ENCODE results near the gene IFT80. TPM values are rescaled to one million over a fixed set of nuclear protein-coding genes. Genes with fewer than 3 reads are reported as not detected.
"Not testable (repeated sequence)": the region's sequence is repeated elsewhere in the genome, so short reads cannot be mapped to it uniquely, and the experiment has no call there.

The IFT80 gene
- total RNA-seq, 1 donor from 2014 or later: 35.2 TPM

DNA sequence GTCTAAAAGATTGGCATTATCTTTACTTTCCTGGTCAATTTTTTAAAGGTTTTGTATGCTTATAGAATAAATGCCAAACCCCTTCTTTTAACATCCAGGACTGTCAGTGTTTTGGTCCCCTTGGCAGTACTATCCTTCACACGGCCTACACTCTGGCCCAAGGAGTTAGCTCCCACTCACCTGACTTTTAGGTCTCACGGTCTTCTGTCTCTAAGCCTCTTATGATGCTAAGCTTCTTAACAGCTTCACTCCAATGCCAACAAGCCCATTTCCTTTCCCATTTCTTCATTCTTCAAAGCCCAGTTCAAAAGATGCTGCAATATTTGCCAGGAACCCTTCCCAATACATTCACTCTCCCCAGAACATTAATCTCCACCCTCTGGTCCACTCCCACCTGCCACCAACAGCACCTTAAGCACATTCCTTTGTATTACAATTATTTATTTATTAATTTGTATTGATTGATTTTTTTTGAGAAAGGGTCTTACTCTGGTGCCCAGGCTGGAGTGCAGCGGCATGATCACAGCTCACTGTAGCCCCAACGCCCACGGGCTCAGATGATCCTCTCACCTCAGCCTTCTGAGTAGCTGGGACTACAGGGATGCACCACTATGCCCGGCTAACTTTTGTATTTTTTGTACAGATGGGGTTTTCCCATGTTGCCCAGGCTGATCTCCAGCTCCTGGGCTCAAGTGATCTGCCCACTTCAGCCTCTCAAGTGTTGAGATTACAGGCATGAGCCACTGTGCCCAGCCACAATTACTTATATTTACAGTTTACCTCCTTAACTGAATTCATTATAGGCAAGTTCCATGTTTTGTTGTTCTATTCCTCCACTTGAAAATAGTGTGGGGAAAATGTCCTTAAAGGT lies 27.8 kb downstream of the IFT80 start:
- peaks cover 25% of the 10 kb centered on the region for H3K36me3 Mint-ChIP-seq
- TF ChIP-seq, protein P1, sequence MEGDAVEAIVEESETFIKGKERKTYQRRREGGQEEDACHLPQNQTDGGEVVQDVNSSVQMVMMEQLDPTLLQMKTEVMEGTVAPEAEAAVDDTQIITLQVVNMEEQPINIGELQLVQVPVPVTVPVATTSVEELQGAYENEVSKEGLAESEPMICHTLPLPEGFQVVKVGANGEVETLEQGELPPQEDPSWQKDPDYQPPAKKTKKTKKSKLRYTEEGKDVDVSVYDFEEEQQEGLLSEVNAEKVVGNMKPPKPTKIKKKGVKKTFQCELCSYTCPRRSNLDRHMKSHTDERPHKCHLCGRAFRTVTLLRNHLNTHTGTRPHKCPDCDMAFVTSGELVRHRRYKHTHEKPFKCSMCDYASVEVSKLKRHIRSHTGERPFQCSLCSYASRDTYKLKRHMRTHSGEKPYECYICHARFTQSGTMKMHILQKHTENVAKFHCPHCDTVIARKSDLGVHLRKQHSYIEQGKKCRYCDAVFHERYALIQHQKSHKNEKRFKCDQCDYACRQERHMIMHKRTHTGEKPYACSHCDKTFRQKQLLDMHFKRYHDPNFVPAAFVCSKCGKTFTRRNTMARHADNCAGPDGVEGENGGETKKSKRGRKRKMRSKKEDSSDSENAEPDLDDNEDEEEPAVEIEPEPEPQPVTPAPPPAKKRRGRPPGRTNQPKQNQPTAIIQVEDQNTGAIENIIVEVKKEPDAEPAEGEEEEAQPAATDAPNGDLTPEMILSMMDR (IDR thresholded peaks at IDR 0.05; ENCODE audit: unreplicated experiment): no peak
- no peak for DNase-seq (ENCODE audit: low spot score in 2 of 2, unreplicated experiment in 2 of 2)
- no peak overlapping the region for H3K4me3 Mint-ChIP-seq
- no peak overlapping the region for H3K27ac Mint-ChIP-seq
- H3K4me1 Mint-ChIP-seq: peaks cover 4% of the 10 kb centered on the region
- no peaks in the 10 kb centered on the region for H3K27me3 Mint-ChIP-seq (ENCODE audit: low read depth)
- H3K9me3 Mint-ChIP-seq: no peaks in the 10 kb centered on the region

DNA sequence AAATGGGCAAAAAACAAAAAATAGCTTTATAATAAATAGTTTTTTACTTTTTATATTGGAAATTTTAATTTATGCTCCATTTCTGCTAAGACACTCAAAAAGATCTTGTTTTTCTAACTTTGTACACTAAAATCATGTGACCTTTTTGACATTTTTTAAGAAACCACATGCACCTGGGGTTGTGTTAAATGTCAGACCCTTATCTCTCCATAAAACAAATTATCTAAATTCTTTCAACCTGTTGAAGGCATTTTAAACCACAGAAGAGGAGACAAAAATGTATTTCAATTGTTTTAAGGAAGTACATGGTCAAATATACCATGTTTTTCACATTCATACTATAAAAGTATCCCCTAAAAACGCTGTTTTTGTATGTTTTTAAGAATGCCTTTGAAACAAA lies 29.2 kb downstream of the IFT80 start:
- DNase-seq (ENCODE audit: low spot score in 2 of 2, unreplicated experiment in 2 of 2): no peak
- peaks cover 4% of the 10 kb centered on the region for H3K4me1 Mint-ChIP-seq
- TF ChIP-seq, protein P1 (IDR thresholded peaks at IDR 0.05; ENCODE audit: unreplicated experiment): no peak
- H3K27ac Mint-ChIP-seq: no peak overlapping the region
- H3K9me3 Mint-ChIP-seq: no peaks in the 10 kb centered on the region
- no peaks in the 10 kb centered on the region for H3K27me3 Mint-ChIP-seq (ENCODE audit: low read depth)
- peaks cover 31% of the 10 kb centered on the region for H3K36me3 Mint-ChIP-seq
- no peak overlapping the region for H3K4me3 Mint-ChIP-seq

DNA sequence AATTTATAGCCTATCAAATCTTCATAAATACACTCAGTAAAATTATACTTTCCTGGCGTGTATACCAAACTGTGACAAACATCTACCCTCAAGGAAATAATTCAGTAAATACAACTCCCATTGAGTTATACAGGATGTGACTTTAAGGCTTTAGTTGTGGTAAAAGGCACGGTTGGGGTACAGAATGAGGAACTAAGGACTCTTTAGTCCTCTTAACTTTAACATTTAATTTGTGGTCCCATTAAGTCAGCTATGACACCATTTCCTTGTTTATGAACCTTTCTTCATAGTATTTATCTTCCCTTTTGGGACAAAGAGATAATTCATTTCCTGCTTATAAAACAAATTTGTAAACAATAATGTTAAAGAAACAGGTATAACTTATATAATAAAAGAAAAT lies 30.2 kb downstream of the IFT80 start:
- Mint-ChIP-seq H3K27ac (no peak overlapping the region), H3K36me3 (peaks cover 30% of the 10 kb centered on the region), H3K4me1 (peaks cover 4% of the 10 kb centered on the region), H3K4me3 (no peak overlapping the region), H3K27me3 (ENCODE audit: low read depth) (no peaks in the 10 kb centered on the region), H3K9me3 (no peaks in the 10 kb centered on the region)
- DNase-seq (ENCODE audit: low spot score in 2 of 2, unreplicated experiment in 2 of 2): no peak
- TF ChIP-seq, protein P1 (IDR thresholded peaks at IDR 0.05; ENCODE audit: unreplicated experiment): no peak

DNA sequence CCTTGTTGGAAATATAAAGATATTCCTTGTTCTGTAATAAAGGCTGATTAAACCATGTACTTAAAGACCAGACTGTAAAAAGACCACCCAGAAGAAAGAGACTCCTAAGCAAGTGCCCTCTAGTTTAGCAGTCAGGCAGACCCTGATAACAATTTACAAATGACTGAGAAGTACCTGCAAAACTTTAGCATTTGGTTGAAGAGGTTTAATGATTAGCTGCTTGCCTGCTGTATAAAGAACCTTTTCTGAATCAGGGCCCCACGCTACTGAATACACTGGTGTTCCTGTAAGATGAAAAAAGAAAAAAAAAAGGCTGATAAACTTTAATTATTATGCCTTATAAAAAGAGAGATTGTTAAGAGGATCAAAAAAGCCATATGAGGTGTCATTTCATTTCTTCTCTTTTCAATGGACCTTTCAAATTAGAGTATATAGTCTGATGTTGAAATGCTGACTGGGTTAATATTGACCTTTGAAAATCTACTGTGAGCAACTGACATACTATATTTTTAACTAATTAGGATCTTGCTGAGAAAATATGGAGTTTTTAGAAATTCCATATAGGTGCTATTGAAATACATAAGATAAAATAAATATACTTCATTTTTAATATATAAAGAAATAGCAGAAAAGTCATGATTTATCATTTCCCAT lies 33.0 kb downstream of the IFT80 start:
- H3K4me3 Mint-ChIP-seq: no peak overlapping the region

DNA sequence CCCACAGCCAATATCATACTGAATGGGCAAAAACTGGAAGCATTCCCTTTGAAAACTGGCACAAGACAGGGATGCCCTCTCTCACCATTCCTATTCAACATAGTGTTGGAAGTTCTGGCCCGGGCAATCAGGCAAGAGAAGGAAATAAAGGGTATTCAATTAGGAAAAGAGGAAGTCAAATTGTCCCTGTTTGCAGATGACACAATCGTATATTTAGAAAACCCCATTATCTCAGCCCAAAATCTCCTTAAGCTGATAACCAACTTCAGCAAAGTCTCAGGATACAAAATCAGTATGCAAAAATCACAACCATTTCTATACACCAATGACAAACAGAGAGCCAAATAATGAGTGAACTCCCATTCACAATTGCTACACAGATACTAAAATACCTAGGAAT lies 36.1 kb downstream of the IFT80 start:
- H3K27me3 Mint-ChIP-seq (ENCODE audit: low read depth); H3K4me3 Mint-ChIP-seq: not testable (repeated sequence)
- H3K36me3 Mint-ChIP-seq: peaks cover 63% of the 10 kb centered on the region

More for the DNA sequence above, 33.0 kb downstream of the IFT80 start:
- Mint-ChIP-seq H3K36me3 (peaks cover 45% of the 10 kb centered on the region), H3K4me1 (peaks cover 4% of the 10 kb centered on the region), H3K27ac (no peak overlapping the region), H3K27me3 (ENCODE audit: low read depth) (no peaks in the 10 kb centered on the region), H3K9me3 (peaks cover 4% of the 10 kb centered on the region)
- no peak for DNase-seq (ENCODE audit: low spot score in 2 of 2, unreplicated experiment in 2 of 2)
- TF ChIP-seq, protein P1 (IDR thresholded peaks at IDR 0.05; ENCODE audit: unreplicated experiment): no peak

DNA sequence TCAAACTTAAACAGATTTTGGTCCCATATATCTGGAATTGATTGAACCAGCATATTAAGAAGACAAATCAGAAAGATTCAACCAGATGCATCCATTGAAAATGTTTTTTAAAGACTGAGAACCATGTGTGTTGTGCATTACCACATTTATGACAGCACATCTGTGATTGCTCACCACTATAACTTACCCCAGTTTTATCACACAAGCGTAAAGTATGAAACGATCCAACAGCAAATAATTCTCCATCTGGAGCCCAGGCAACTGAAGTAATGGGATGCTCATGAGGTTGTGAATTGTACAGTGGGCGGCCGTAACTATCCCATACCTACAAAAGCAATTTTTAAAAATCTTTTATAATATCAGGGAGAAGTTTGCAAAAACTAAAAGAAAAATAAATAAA lies 43.2 kb downstream of the IFT80 start:
- peaks cover 4% of the 10 kb centered on the region for H3K9me3 Mint-ChIP-seq
- TF ChIP-seq, protein P1 (IDR thresholded peaks at IDR 0.05; ENCODE audit: unreplicated experiment): no peak
- H3K27me3 Mint-ChIP-seq (ENCODE audit: low read depth): no peaks in the 10 kb centered on the region
- no peak for DNase-seq (ENCODE audit: low spot score in 2 of 2, unreplicated experiment in 2 of 2)
- H3K4me3 Mint-ChIP-seq: no peak overlapping the region
- H3K27ac Mint-ChIP-seq: no peak overlapping the region
- no peaks in the 10 kb centered on the region for H3K4me1 Mint-ChIP-seq
- peaks cover 28% of the 10 kb centered on the region for H3K36me3 Mint-ChIP-seq

More for the DNA sequence above, 36.1 kb downstream of the IFT80 start:
- not testable (repeated sequence) for H3K27ac Mint-ChIP-seq; H3K9me3 Mint-ChIP-seq; H3K4me1 Mint-ChIP-seq; DNase-seq (ENCODE audit: low spot score in 2 of 2, unreplicated experiment in 2 of 2)
